Sigmoid colon (tissue), 7 donors: ENCODE results near the gene GTF3C2. TPM values are rescaled to one million over a fixed set of nuclear protein-coding genes. Genes with fewer than 3 reads are reported as not detected.

Experiments used
- DNase-seq: peaks from one replicate; pipeline ENCODE4 v3.0.0-alpha.2; 2019
- H3K27ac ChIP-seq, 4 donors: fragments of 200-600 bp; sonication (generic); one replicate each; pipeline ENCODE4 v1.5.1; 2016 to 2019; ENCODE audit warnings: mild to moderate bottlenecking in 1 of 4
- H3K27me3 ChIP-seq, 3 donors: fragments of 200-600 bp; sonication (generic); one replicate each; pipeline ENCODE4 v1.5.1; 2019; ENCODE audit warnings: mild to moderate bottlenecking in 1 of 3
- H3K36me3 ChIP-seq, 4 donors: fragments of 200-600 bp; sonication (generic); one replicate each; pipeline ENCODE4 v1.5.1; 2016 to 2019
- H3K4me1 ChIP-seq, 4 donors: fragments of 200-600 bp; sonication (generic); one replicate each; pipeline ENCODE4 v1.5.1; 2017 to 2019
- H3K4me3 ChIP-seq, 4 donors: fragments of 200-600 bp; sonication (generic); one replicate each; pipeline ENCODE4 v1.5.1; 2017 to 2019; ENCODE audit warnings: mild to moderate bottlenecking in 2 of 4, moderate library complexity in 1 of 4
- H3K9me3 ChIP-seq, 4 donors: fragments of 200-600 bp in 3 of 4; sonication (generic) in 3 of 4; one replicate each; pipeline versions ENCODE4 v1.5.1 to v1.6.1; 2013 to 2019
- CTCF ChIP-seq, 4 experiments: fragments of 450-650 bp in 3 of 4; fragments of 200-600 bp in 1 of 4; IDR thresholded peaks; one replicate each; pipeline ENCODE4 v1.5.1; 2016 to 2019; ENCODE audit warnings: antibody characterized with exemption in 4 of 4, mild to moderate bottlenecking in 3 of 4, moderate library complexity in 2 of 4
- EP300 ChIP-seq, 4 donors: sonication (generic); formaldehyde crosslinking; IDR thresholded peaks; one replicate each; pipeline ENCODE4 v1.6.1; 2017; ENCODE audit warnings: antibody characterized with exemption in 4 of 4
- POLR2A ChIP-seq, 2 donors: fragments of 450-650 bp; IDR thresholded peaks; one replicate each; pipeline ENCODE4 v1.6.1; 2016; ENCODE audit warnings: antibody characterized with exemption in 2 of 2, mild to moderate bottlenecking in 2 of 2, moderate library complexity in 2 of 2
- POLR2AphosphoS5 ChIP-seq, 4 donors: sonication (generic); formaldehyde crosslinking; IDR thresholded peaks; one replicate each; pipeline ENCODE4 v1.6.1; 2017; ENCODE audit warnings: antibody characterized with exemption in 4 of 4
- WGBS, 2 donors: extraction: QIAGEN DNeasy Blood & Tissue Kit; methylation state at CpG; one replicate each; pipeline ENCODE4 v1.1.7; 2013; 5-methylcytosine and 5-hydroxymethylcytosine counted together
- intact Hi-C: fragments of 100-400 bp; cut with DNase I; formaldehyde crosslinking; loops from one replicate; pipeline ENCODE4 v1.15.1; 2023
- polyA plus RNA-seq, 3 donors: library from polyadenylated mRNA; stranded (reverse); fragments of 200-250 nt; gene quantifications; one replicate each; pipeline ENCODE4 v1.2.3, GENCODE V29; 2013
- total RNA-seq, 4 donors: library from RNA; depleted of rRNA; stranded (reverse); fragments of >200 nt; gene quantifications; one replicate each; pipeline ENCODE4 v1.1.0, GENCODE V29; 2016
- donor health status: healthy with polysubstance abuse.
- donor health status: Bipolar disorder and iron deficiency.
- donor health status: healthy.

The GTF3C2 gene
- total and polyA plus RNA-seq, 7 donors: 23.3 to 46.5 (median 29.3) TPM

GRCh38 chr2:27309651-27310050 lies 46.9 kb downstream of the GTF3C2 start:
- 90 to 97% methylated on average over 6 of the region's 6 CpGs for WGBS, 2 donors
- Histone ChIP-seq H3K9me3 (no peaks in the 10 kb centered on the region), H3K27ac (no peak overlapping the region), H3K36me3 (peaks cover 4 to 17% (median 12%) of the 10 kb centered on the region in 4 donors), H3K4me1 (peaks cover 0 to 24% (median 23%) of the 10 kb centered on the region in 4 donors), H3K4me3 (no peak overlapping the region), H3K27me3 (peaks cover 28 to 50% (median 42%) of the 10 kb centered on the region in 3 donors)
- TF ChIP-seq EP300 (IDR thresholded peaks at IDR 0.05) (no peak), POLR2AphosphoS5 (IDR thresholded peaks at IDR 0.05) (no peak), POLR2A (IDR thresholded peaks at IDR 0.05) (no peak), CTCF (IDR thresholded peaks at IDR 0.05) (no peak)
- intact Hi-C loops: no loop called here
- DNase-seq: no peak

GRCh38 chr2:27308359-27308881 lies 48.1 kb downstream of the GTF3C2 start, which contains the start of gene UCN:
Gene UCN (minus strand): TSS chr2:27308445. CDS start chr2:27307895, 550 bp downstream.
- peaks cover 0 to 24% (median 23%) of the 10 kb centered on the region in 4 donors for H3K4me1 ChIP-seq
- peaks cover 28 to 55% (median 46%) of the 10 kb centered on the region in 3 donors for H3K27me3 ChIP-seq
- TF ChIP-seq CTCF (IDR thresholded peaks at IDR 0.05) (no peak), EP300 (IDR thresholded peaks at IDR 0.05) (no peak), POLR2AphosphoS5 (IDR thresholded peaks at IDR 0.05) (no peak), POLR2A (IDR thresholded peaks at IDR 0.05) (no peak)
- no peaks in the 10 kb centered on the region for H3K9me3 ChIP-seq
- no peak within 1 kb of the TSS for H3K27ac ChIP-seq
- DNase-seq: no peak
- no peak within 1 kb of the TSS for H3K4me3 ChIP-seq
- 38 to 61% methylated on average over 25 of the region's 25 CpGs for WGBS, 2 donors
- intact Hi-C loops: no loop called here
- peaks cover 4 to 17% (median 12%) of the 10 kb centered on the region in 4 donors for H3K36me3 ChIP-seq

GRCh38 chr2:27307545-27308358 lies 48.8 kb downstream of the GTF3C2 start:
- TF ChIP-seq CTCF (IDR thresholded peaks at IDR 0.05): no peak
- no peak for TF ChIP-seq POLR2AphosphoS5 (IDR thresholded peaks at IDR 0.05)
- peaks cover 4 to 17% (median 12%) of the 10 kb centered on the region in 4 donors for H3K36me3 ChIP-seq
- no peak overlapping the region for H3K27ac ChIP-seq
- 7 to 24% methylated on average over 75 of the region's 75 CpGs for WGBS, 2 donors
- H3K9me3 ChIP-seq: no peaks in the 10 kb centered on the region
- H3K27me3 ChIP-seq: peaks cover 28 to 55% (median 46%) of the 10 kb centered on the region in 3 donors
- no peak for DNase-seq
- peaks cover 0 to 28% (median 23%) of the 10 kb centered on the region in 4 donors for H3K4me1 ChIP-seq
- intact Hi-C loops: no loop called here
- no peak overlapping the region for H3K4me3 ChIP-seq

- Histone ChIP-seq H3K4me1 (peaks cover 0 to 28% (median 23%) of the 10 kb centered on the region in 4 donors), H3K4me3 (no peak overlapping the region), H3K27me3 (peaks cover 28 to 55% (median 46%) of the 10 kb centered on the region in 3 donors), H3K9me3 (no peaks in the 10 kb centered on the region), H3K36me3 (peaks cover 4 to 17% (median 12%) of the 10 kb centered on the region in 4 donors), H3K27ac (no peak overlapping the region)
- intact Hi-C loops: no loop called here
- DNase-seq: no peak
- TF ChIP-seq EP300 (IDR thresholded peaks at IDR 0.05) (no peak), POLR2A (IDR thresholded peaks at IDR 0.05) (no peak), CTCF (IDR thresholded peaks at IDR 0.05) (no peak), POLR2AphosphoS5 (IDR thresholded peaks at IDR 0.05) (no peak)
- WGBS, 2 donors: 11 to 14% methylated on average over 14 of the region's 14 CpGs
These were observed 49.3 kb downstream of the GTF3C2 start for GRCh38 chr2:27307287-27307544.
